Lung (tissue), 12 donors: ENCODE measurements around the gene PTX4. TPM values are rescaled to one million over a fixed set of nuclear protein-coding genes. Genes with fewer than 3 reads are reported as not detected.
A peak's percentile ranks its signal among the peaks of the same experiment; 100 is the strongest.

Experiments
- ATAC-seq: fragments of 200-7000 bp; cut with Tn5 transposase; one replicate; pipeline ENCODE4 v1.9.1; 2020; ENCODE audit warnings: moderate number of reproducible peaks; ENCODE audit not compliant: insufficient read depth, low FRiP score
- DNase-seq, 3 donors: peaks; one replicate each; pipeline ENCODE4 v3.0.0-alpha.2; 2013 to 2017
- H3K27ac ChIP-seq, 2 donors: one replicate each; pipeline ENCODE4 v1.5.1; 2013; ENCODE audit warnings: mild to moderate bottlenecking in 2 of 2, moderate library complexity in 2 of 2, control low read depth in 1 of 2, inconsistent platforms in 1 of 2, low read depth in 1 of 2, low read length in 1 of 2
- H3K27me3 ChIP-seq, 3 donors: one replicate each; pipeline ENCODE4 v1.5.1; 2013; ENCODE audit warnings: low read length in 2 of 3; ENCODE audit not compliant: control insufficient read depth in 3 of 3, insufficient read depth in 3 of 3
- H3K36me3 ChIP-seq, 4 donors: one replicate each; pipeline ENCODE4 v1.5.1; 2013; ENCODE audit warnings: low read length in 4 of 4, mild to moderate bottlenecking in 1 of 4, moderate library complexity in 1 of 4; ENCODE audit not compliant: control insufficient read depth in 4 of 4, insufficient read depth in 4 of 4
- H3K4me1 ChIP-seq, 5 donors: one replicate each; pipeline ENCODE4 v1.5.1; 2013; ENCODE audit warnings: low read length in 5 of 5, mild to moderate bottlenecking in 2 of 5, moderate library complexity in 1 of 5; ENCODE audit not compliant: control insufficient read depth in 5 of 5, insufficient read depth in 5 of 5
- H3K4me3 ChIP-seq: one replicate; pipeline ENCODE4 v1.5.1; 2013; ENCODE audit warnings: mild to moderate bottlenecking, control low read depth, moderate library complexity
- H3K9ac ChIP-seq, 2 donors: one replicate each; pipeline ENCODE4 v1.5.1; 2013; ENCODE audit warnings: low read length in 2 of 2, control low read depth in 1 of 2; ENCODE audit not compliant: insufficient read depth in 1 of 2
- H3K9me3 ChIP-seq, 4 donors: one replicate each; pipeline ENCODE4 v1.5.1; 2013; ENCODE audit warnings: low read length in 3 of 4, mild to moderate bottlenecking in 1 of 4, moderate library complexity in 1 of 4; ENCODE audit not compliant: control insufficient read depth in 4 of 4, insufficient read depth in 3 of 4
- WGBS, 2 donors: extraction: QIAGEN DNeasy Blood & Tissue Kit; methylation state at CpG; one replicate each; pipeline ENCODE4 v1.1.7; 2013; 5-methylcytosine and 5-hydroxymethylcytosine counted together
- polyA plus RNA-seq, 2 donors: library from polyadenylated mRNA; stranded (reverse); fragments of 200-250 nt; gene quantifications; one replicate each; pipeline ENCODE4 v1.2.1, GENCODE V29; 2013
- total RNA-seq, 2 donors: library from RNA; depleted of rRNA in 1 of 2; stranded (reverse); fragments of >200 nt in 1 of 2; gene quantifications; one replicate each; pipeline ENCODE4 v1.2.1, GENCODE V29; 2014 to 2021
- TF ChIP-seq, protein P1 (sequence below): IDR thresholded peaks from 2 replicates; pipeline ENCODE4 v1.5.1; 2012; ENCODE audit warnings: mild to moderate bottlenecking; ENCODE audit errors: control extremely low read depth, extremely low read depth
- donor health status: control.
- donor health status: control.
- donor health status: Bipolar disorder and iron deficiency.
- donor health status: healthy.
- donor health status: DM: yes; HTN: yes; CAD: no.

The PTX4 gene
- total and polyA plus RNA-seq, 4 donors = 0.02 to 0.31 (median 0.25) TPM; not detected in 1

DNA sequence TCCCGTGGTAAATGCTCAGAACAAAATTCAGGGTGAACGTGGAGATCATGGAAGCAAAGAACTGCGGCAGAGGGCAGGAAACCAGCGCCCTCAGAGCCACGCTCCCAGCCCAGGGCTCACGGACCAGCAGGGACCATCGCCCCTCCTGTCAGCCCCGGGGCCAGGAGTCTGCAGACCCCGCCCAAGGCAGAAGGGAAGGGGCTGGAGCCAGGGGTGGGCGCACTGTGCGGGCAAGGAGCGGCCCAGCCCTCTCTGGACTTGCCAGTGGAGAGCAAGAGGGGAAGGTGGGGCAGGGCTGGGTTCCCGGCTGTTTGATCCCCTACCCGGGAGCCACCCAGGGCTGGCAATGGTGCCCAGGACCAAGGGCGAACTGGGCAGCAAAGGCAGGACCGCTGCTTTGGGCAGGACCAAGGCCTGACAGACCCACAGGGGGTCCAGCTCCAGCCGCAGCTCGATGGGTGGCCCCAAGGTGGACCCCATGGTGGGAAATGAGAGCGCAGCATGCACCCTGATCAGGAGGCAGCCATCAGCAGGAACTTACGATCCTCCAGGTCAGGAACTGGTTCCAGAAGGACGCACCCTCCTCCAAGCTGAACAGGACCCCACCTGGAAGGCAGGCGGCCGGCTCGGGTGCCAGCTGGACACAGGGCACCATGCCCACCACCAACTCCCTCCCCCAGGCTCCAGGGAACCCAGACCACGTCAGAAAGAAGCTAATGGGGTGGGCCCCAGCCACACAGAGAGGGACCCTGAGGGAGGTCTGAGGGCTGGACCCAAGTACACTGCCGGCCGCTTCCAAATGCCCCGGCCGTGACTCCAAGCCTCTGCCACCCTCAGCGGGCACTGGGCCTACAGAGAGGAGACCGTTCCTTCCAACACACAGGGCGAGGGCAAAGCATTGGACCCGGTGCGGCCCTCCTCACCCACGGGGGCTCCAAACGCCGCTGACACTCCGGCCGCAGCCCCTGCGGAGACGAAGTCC lies 33.3 kb downstream of the PTX4 start:
- Histone ChIP-seq H3K9me3 (no peaks in the 10 kb centered on the region), H3K4me1 (no peaks in the 10 kb centered on the region), H3K27me3 (no peaks in the 10 kb centered on the region), H3K36me3 (peaks cover 3 to 79% (median 6%) of the 10 kb centered on the region in 4 donors), H3K4me3 (no peak overlapping the region), H3K27ac (no peak overlapping the region), H3K9ac (no peak overlapping the region)
- TF ChIP-seq, protein P1, sequence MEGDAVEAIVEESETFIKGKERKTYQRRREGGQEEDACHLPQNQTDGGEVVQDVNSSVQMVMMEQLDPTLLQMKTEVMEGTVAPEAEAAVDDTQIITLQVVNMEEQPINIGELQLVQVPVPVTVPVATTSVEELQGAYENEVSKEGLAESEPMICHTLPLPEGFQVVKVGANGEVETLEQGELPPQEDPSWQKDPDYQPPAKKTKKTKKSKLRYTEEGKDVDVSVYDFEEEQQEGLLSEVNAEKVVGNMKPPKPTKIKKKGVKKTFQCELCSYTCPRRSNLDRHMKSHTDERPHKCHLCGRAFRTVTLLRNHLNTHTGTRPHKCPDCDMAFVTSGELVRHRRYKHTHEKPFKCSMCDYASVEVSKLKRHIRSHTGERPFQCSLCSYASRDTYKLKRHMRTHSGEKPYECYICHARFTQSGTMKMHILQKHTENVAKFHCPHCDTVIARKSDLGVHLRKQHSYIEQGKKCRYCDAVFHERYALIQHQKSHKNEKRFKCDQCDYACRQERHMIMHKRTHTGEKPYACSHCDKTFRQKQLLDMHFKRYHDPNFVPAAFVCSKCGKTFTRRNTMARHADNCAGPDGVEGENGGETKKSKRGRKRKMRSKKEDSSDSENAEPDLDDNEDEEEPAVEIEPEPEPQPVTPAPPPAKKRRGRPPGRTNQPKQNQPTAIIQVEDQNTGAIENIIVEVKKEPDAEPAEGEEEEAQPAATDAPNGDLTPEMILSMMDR = no peak
- DNase-seq (no peak), ATAC-seq (no peak)
- WGBS, 2 donors = 91 to 93% methylated on average over 39 to 41 of the region's 41 CpGs

DNA sequence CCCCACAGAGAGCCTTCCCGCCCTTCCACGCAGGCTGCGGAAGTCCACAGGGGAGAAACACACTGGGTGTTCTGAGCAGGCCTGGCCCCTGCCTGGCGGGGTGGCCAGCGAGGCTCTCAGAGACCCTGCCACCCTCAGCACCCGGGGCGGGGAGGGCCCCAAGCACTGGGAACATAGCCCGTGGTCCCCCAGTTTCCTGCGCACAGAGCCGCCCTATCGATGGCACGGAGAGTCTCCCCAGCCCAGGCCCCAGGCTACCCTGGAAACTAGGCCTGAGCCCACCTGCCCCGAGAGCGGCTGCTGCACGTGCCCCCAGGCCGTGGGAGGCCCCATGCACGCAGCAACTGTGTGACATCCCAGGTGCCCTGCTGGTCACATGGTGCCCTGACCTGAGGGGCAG lies 34.2 kb downstream of the PTX4 start:
- H3K4me3 ChIP-seq = no peak overlapping the region
- DNase-seq = peak in 1 of 3 donors; percentile 6
- TF ChIP-seq, protein P1 = no peak
- peaks cover 4 to 79% (median 5%) of the 10 kb centered on the region in 4 donors for H3K36me3 ChIP-seq
- no peak for ATAC-seq
- H3K4me1 ChIP-seq = no peaks in the 10 kb centered on the region
- no peak overlapping the region for H3K27ac ChIP-seq
- WGBS, 2 donors = 90 to 91% methylated on average over 17 of the region's 17 CpGs
- no peaks in the 10 kb centered on the region for H3K9me3 ChIP-seq
- H3K9ac ChIP-seq = no peak overlapping the region
- no peaks in the 10 kb centered on the region for H3K27me3 ChIP-seq

DNA sequence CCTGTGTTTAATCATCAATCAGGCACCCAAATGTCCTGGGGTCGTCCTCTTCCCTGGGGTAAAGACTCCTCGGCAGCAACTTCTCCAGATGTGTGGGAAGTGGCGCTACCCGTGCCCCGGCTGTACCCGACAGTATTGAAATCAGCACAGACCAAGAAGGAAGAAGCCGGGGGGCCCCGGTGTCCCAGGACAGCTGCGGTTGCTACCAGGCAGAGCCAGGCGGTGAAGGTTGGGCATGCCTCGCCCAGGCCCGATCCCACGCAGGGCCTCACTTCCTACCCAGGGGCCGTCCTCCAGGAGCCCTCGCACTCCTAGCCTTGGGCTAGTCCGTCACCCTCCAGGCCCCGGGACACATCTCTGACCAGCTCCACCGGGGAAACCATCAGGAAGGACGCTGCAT lies 35.4 kb downstream of the PTX4 start:
- no peak for DNase-seq
- no peak for ATAC-seq
- H3K36me3 ChIP-seq = peaks cover 2 to 85% (median 7%) of the 10 kb centered on the region in 4 donors

More for the DNA sequence above, 35.4 kb downstream of the PTX4 start:
- Histone ChIP-seq H3K9me3 (no peaks in the 10 kb centered on the region), H3K27me3 (no peaks in the 10 kb centered on the region), H3K9ac (no peak overlapping the region), H3K27ac (no peak overlapping the region), H3K4me3 (no peak overlapping the region), H3K4me1 (no peaks in the 10 kb centered on the region)
- 95 to 96% methylated on average over 19 of the region's 19 CpGs for WGBS, 2 donors
- TF ChIP-seq, protein P1 = no peak
